Progenitor cell of endocrine pancreas (in vitro differentiated cells): Measurements from ENCODE around the gene TSPAN5. TPM values are rescaled to one million over a fixed set of nuclear protein-coding genes. Genes with fewer than 3 reads are reported as not detected.

Experiments used
- DNase-seq: peaks from one replicate; pipeline ENCODE4 v3.0.0; 2021; ENCODE audit warnings: low spot score; ENCODE audit not compliant: unreplicated experiment
- H3K27ac Mint-ChIP-seq: 2 replicates; pipeline ENCODE4 v1.8.0; 2021; ENCODE audit warnings: mild to moderate bottlenecking, moderate library complexity, mixed read lengths
- H3K27me3 Mint-ChIP-seq: 2 replicates; pipeline ENCODE4 v1.8.0; 2021; ENCODE audit warnings: mixed read lengths
- H3K36me3 Mint-ChIP-seq: 2 replicates; pipeline ENCODE4 v1.8.0; 2022; ENCODE audit warnings: mixed read lengths; ENCODE audit not compliant: insufficient read depth
- H3K4me1 Mint-ChIP-seq: 2 replicates; pipeline ENCODE4 v1.8.0; 2021; ENCODE audit warnings: low read depth, mixed read lengths
- H3K4me3 Mint-ChIP-seq: 2 replicates; pipeline ENCODE4 v1.8.0; 2021; ENCODE audit warnings: low read depth, mild to moderate bottlenecking, moderate library complexity, mixed read lengths
- H3K9me3 Mint-ChIP-seq: 2 replicates; pipeline ENCODE4 v1.8.0; 2021; ENCODE audit warnings: low read depth, mixed read lengths
- total RNA-seq: library from RNA; stranded (reverse); gene quantifications from 2 replicates; pipeline ENCODE4 v1.2.1, GENCODE V29; 2021
- TF ChIP-seq, protein P1 (sequence below): fragments of 200-600 bp; sonication (generic); IDR thresholded peaks from one replicate; pipeline ENCODE4 v1.5.0; 2021; ENCODE audit warnings: antibody characterized with exemption, mild to moderate bottlenecking; ENCODE audit not compliant: unreplicated experiment

The TSPAN5 gene
- total RNA-seq, 1 donor from 2014 or later, result 6.1 TPM

- Mint-ChIP-seq H3K27me3 (no peaks in the 10 kb centered on the region), H3K4me3 (no peak overlapping the region), H3K4me1 (peaks cover 5% of the 10 kb centered on the region), H3K36me3 (no peaks in the 10 kb centered on the region), H3K27ac (no peak overlapping the region), H3K9me3 (peaks cover 11% of the 10 kb centered on the region)
- TF ChIP-seq, protein P1, sequence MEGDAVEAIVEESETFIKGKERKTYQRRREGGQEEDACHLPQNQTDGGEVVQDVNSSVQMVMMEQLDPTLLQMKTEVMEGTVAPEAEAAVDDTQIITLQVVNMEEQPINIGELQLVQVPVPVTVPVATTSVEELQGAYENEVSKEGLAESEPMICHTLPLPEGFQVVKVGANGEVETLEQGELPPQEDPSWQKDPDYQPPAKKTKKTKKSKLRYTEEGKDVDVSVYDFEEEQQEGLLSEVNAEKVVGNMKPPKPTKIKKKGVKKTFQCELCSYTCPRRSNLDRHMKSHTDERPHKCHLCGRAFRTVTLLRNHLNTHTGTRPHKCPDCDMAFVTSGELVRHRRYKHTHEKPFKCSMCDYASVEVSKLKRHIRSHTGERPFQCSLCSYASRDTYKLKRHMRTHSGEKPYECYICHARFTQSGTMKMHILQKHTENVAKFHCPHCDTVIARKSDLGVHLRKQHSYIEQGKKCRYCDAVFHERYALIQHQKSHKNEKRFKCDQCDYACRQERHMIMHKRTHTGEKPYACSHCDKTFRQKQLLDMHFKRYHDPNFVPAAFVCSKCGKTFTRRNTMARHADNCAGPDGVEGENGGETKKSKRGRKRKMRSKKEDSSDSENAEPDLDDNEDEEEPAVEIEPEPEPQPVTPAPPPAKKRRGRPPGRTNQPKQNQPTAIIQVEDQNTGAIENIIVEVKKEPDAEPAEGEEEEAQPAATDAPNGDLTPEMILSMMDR, result no peak
- DNase-seq, result no peak
Observed at GRCh38 chr4:98530572-98530971, 127.8 kb downstream of the TSPAN5 start.

DNA sequence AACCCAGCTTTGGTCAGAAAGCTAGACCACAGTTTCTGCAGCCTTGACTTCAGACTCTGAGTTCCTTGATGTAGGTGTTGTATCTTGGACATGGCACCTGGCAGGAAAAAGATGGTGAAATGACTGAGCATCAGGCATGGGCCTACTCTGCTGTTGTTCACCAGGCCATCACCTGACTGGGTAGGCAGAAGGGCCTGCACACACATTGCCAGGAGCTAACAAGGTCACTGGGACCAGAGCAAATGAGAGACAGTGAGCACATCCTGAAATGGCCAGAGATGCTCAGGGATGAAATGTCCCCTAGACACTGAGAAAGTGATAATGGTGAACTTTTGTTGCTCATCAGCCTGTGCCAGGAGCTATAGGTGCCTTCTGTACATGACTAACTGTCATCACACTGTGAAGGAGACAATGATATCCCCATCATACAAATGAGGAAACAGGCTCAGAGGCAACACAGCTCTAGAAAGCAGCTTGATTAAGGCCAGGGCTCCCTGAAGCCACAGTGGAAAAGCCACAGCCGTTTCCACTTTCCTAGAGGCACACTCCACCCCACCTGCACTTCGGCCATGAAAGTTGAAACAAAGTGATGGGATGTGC, 128.3 kb downstream of the TSPAN5 start:
- H3K27ac Mint-ChIP-seq, result no peak overlapping the region
- H3K36me3 Mint-ChIP-seq, result no peaks in the 10 kb centered on the region
- DNase-seq, result no peak
- H3K27me3 Mint-ChIP-seq, result no peaks in the 10 kb centered on the region
- H3K4me3 Mint-ChIP-seq, result no peak overlapping the region
- peaks cover 5% of the 10 kb centered on the region for H3K4me1 Mint-ChIP-seq
- H3K9me3 Mint-ChIP-seq, result peaks cover 10% of the 10 kb centered on the region
- TF ChIP-seq, protein P1, result no peak

DNA sequence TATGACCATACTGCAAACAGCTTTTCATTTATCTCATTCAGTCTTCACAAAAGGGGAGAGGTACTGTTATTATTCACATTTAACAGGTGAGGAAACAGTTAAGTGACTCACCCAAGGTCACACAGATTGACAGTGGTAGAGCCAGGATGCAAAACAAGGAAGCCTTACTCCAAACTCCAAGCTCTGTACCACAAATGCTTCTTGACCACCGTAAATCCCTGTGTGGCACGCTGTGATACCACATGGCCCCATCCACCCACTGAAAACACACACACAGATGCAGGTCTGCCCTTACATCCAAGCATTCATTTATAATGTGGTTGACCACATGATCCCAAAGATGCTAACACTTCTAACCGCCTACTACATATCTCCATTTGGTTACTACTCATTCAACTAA, 129.5 kb downstream of the TSPAN5 start:
- no peak overlapping the region for H3K4me3 Mint-ChIP-seq
- H3K4me1 Mint-ChIP-seq, result peaks cover 6% of the 10 kb centered on the region
- TF ChIP-seq, protein P1, result no peak
- no peaks in the 10 kb centered on the region for H3K27me3 Mint-ChIP-seq
- no peak for DNase-seq
- no peak overlapping the region for H3K27ac Mint-ChIP-seq
- no peaks in the 10 kb centered on the region for H3K36me3 Mint-ChIP-seq
- peaks cover 6% of the 10 kb centered on the region for H3K9me3 Mint-ChIP-seq

DNA sequence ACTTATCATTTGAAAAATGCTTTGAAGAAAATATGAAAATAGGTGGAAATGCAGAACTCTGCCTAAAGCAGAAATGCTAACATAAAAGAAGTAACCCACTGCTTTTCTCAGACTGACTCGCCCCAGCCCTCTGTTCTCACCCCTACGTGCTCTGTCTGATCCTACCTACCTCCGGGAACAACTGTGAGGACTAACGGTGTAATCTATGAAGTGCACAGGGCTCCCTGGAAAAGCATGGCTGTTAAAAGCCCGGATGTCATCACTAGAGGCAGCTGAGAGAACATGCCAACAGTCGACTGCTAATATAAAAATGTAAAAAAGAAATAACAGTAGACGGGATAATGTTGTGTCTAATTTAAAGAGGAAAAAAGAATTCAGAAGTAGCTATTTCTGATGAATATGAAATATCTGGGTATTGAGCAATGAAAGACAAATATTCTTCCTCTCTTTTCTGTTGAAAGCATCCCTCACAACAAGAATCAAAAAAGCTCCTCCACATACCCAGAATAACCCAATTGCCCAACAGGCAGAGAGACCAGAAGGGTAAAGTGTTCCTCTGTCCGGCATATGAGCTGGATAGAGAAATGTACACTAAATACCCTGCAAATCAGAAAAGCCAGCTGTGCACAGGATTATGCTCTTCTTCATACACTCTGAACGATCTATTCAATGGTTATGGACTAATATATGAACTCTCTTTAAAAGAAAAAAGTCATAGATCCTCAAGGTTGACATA, 130.7 kb downstream of the TSPAN5 start:
- TF ChIP-seq, protein P1, result no peak
- Mint-ChIP-seq H3K9me3 (peaks cover 5% of the 10 kb centered on the region), H3K4me3 (no peak overlapping the region), H3K4me1 (peaks cover 6% of the 10 kb centered on the region), H3K27ac (no peak overlapping the region), H3K27me3 (no peaks in the 10 kb centered on the region), H3K36me3 (no peaks in the 10 kb centered on the region)
- DNase-seq, result no peak

GRCh38 chr4:98524230-98524629, 134.2 kb downstream of the TSPAN5 start:
- Mint-ChIP-seq H3K9me3 (peaks cover 6% of the 10 kb centered on the region), H3K27ac (no peak overlapping the region), H3K36me3 (peaks cover 1% of the 10 kb centered on the region), H3K27me3 (no peaks in the 10 kb centered on the region), H3K4me1 (peaks cover 6% of the 10 kb centered on the region), H3K4me3 (no peak overlapping the region)
- DNase-seq, result no peak
- TF ChIP-seq, protein P1, result no peak
